Neural cell (in vitro differentiated cells): ENCODE measurements around the gene MLX. TPM values are rescaled to one million over a fixed set of nuclear protein-coding genes. Genes with fewer than 3 reads are reported as not detected.

Experiments used
- H2AFZ ChIP-seq: fragments of 200-600, 300-800 bp; sonication (generic), shearing (Covaris generic); 2 replicates; pipeline ENCODE4 v1.6.0; 2014; ENCODE audit warnings: low read depth, mild to moderate bottlenecking, antibody characterized with exemption, low read length, moderate library complexity
- H3F3A ChIP-seq: fragments of 200-600 bp; shearing (Covaris generic); 2 replicates; pipeline ENCODE4 v1.6.1; 2016; ENCODE audit warnings: mild to moderate bottlenecking, moderate library complexity, mixed read lengths, antibody characterized with exemption, low read length; ENCODE audit not compliant: insufficient read depth, poor library complexity, severe bottlenecking
- H3K27ac ChIP-seq: fragments of 200-600, 300-800 bp; sonication (generic), shearing (Covaris generic); 2 replicates; pipeline ENCODE4 v1.5.1; 2014; ENCODE audit warnings: mild to moderate bottlenecking, low read length, moderate library complexity
- H3K27me3 ChIP-seq: fragments of 300-800, 200-600 bp; sonication (generic), shearing (Covaris generic); 2 replicates; pipeline ENCODE4 v1.6.0; 2014; ENCODE audit warnings: mild to moderate bottlenecking, low read depth, low read length, moderate library complexity; ENCODE audit not compliant: insufficient read depth
- H3K36me3 ChIP-seq: fragments of 300-800, 200-600 bp; sonication (generic), shearing (Covaris generic); 2 replicates; pipeline ENCODE4 v1.5.1; 2014; ENCODE audit warnings: mild to moderate bottlenecking, antibody characterized with exemption, low read length, moderate library complexity; ENCODE audit not compliant: insufficient read depth
- H3K4me2 ChIP-seq: fragments of 300-800, 200-600 bp; sonication (generic), shearing (Covaris generic); 2 replicates; pipeline ENCODE4 v1.6.0; 2014; ENCODE audit warnings: mild to moderate bottlenecking, low read length
- H3K4me3 ChIP-seq: fragments of 300-800, 200-600 bp; sonication (generic), shearing (Covaris generic); 2 replicates; pipeline ENCODE4 v1.5.1; 2014; ENCODE audit warnings: mild to moderate bottlenecking, low read length, moderate library complexity
- H3K79me2 ChIP-seq: fragments of 200-600 bp; shearing (Covaris generic); replicated peaks from 2 replicates; pipeline ENCODE4 v1.6.0; 2014; ENCODE audit warnings: mild to moderate bottlenecking, low read length, moderate library complexity; ENCODE audit not compliant: insufficient read depth
- H3K9ac ChIP-seq: fragments of 300-800, 200-600 bp; sonication (generic), shearing (Covaris generic); 2 replicates; pipeline ENCODE4 v1.6.1; 2016; ENCODE audit warnings: mild to moderate bottlenecking, low read length, mixed read lengths
- H3K9me2 ChIP-seq: fragments of 200-600 bp; shearing (Covaris generic); 2 replicates; pipeline ENCODE4 v1.6.1; 2016; ENCODE audit warnings: mild to moderate bottlenecking, low read length, mixed read lengths; ENCODE audit not compliant: insufficient read depth
- H3K9me3 ChIP-seq: fragments of 200-600, 300-800 bp; sonication (generic), shearing (Covaris generic); 2 replicates; pipeline ENCODE4 v1.6.1; 2016; ENCODE audit warnings: mild to moderate bottlenecking, mixed run types, low read length, moderate library complexity, mixed read lengths
- H4K20me1 ChIP-seq: fragments of 200-600 bp; shearing (Covaris generic); 2 replicates; pipeline ENCODE4 v1.6.1; 2016; ENCODE audit warnings: mild to moderate bottlenecking, mixed run types; ENCODE audit not compliant: insufficient read depth
- EP300 ChIP-seq: fragments of 450-650 bp; conservative IDR thresholded peaks from 2 replicates; pipeline ENCODE4 v1.6.1; 2014; ENCODE audit warnings: antibody characterized with exemption, mild to moderate bottlenecking, moderate library complexity; ENCODE audit not compliant: poor library complexity, severe bottlenecking
- EZH2 ChIP-seq: fragments of 200-600, 300-800 bp; shearing (Covaris generic), sonication (generic); IDR thresholded peaks from 2 replicates; pipeline ENCODE4 v1.6.1; 2014; ENCODE audit warnings: antibody characterized with exemption, low read length, borderline replicate concordance, mild to moderate bottlenecking; ENCODE audit not compliant: insufficient read depth, poor library complexity, severe bottlenecking
- MXI1 ChIP-seq: fragments of 450-650 bp; conservative IDR thresholded peaks from 2 replicates; pipeline ENCODE4 v1.6.1; 2014; ENCODE audit warnings: antibody characterized with exemption, mild to moderate bottlenecking; ENCODE audit not compliant: poor library complexity, severe bottlenecking
- POLR2AphosphoS5 ChIP-seq: IDR thresholded peaks from 2 replicates; pipeline ENCODE4 v1.6.1; 2012
- RAD21 ChIP-seq: fragments of 450-650 bp; conservative IDR thresholded peaks from 2 replicates; pipeline ENCODE4 v1.6.1; 2014; ENCODE audit warnings: antibody characterized with exemption, mild to moderate bottlenecking, moderate library complexity
- SMC3 ChIP-seq: fragments of 450-650 bp; conservative IDR thresholded peaks from 2 replicates; pipeline ENCODE4 v1.6.1; 2014; ENCODE audit warnings: antibody characterized with exemption, mild to moderate bottlenecking, moderate library complexity; ENCODE audit not compliant: poor library complexity
- TAF1 ChIP-seq: IDR thresholded peaks from 2 replicates; pipeline ENCODE4 v1.6.1; 2012; ENCODE audit warnings: low read depth
- polyA plus RNA-seq: library from polyadenylated mRNA; depleted of rRNA; stranded (reverse); fragments of >200 nt; gene quantifications from 2 replicates; pipeline ENCODE4 v1.2.3, GENCODE V29; 2014
- TF ChIP-seq, protein P1 (sequence below): fragments of 450-650 bp; IDR thresholded peaks from 2 replicates; pipeline ENCODE4 v1.5.1; 2014; ENCODE audit warnings: antibody characterized with exemption, mild to moderate bottlenecking, moderate library complexity; ENCODE audit not compliant: poor library complexity, severe bottlenecking
- TF ChIP-seq, protein P2 (sequence below): IDR thresholded peaks from 2 replicates; pipeline ENCODE4 v1.6.1; 2012; ENCODE audit warnings: borderline replicate concordance

MLX gene
- polyA plus RNA-seq, 1 donor from 2014 or later: 47.2 TPM

DNA sequence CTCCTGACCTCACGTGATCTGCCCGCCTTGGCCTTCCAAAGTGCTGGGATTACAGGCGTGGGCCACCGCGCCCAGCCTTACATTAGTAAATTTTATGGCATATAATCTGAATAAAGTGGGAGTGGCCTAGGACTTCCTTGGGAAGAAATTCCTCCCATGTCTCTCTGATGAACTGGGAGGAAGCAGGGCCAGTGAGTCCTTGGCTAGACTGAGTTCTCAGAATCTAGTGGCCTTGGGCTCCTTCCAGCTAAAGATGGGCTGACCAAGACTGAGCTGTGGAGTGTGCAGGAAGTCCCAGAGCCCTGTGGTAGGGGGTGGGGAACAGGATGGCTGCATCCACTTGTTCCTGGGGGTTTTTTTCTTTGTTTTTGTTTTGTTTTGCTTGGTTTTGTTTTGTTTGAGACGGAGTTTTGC lies 40.9 kb upstream of the MLX start:
- no peaks in the 10 kb centered on the region for H3K9me3 ChIP-seq
- H3K9ac ChIP-seq: no peak overlapping the region
- no peaks in the 10 kb centered on the region for H3K79me2 ChIP-seq
- H3K4me2 ChIP-seq: no peak overlapping the region
- H3K9me2 ChIP-seq: no peaks in the 10 kb centered on the region
- H4K20me1 ChIP-seq: no peaks in the 10 kb centered on the region
- no peaks in the 10 kb centered on the region for H3K27me3 ChIP-seq
- no peaks in the 10 kb centered on the region for H3F3A ChIP-seq
- no peak overlapping the region for H3K4me3 ChIP-seq
- H3K36me3 ChIP-seq: no peaks in the 10 kb centered on the region
- no peak overlapping the region for H2AFZ ChIP-seq
- TF ChIP-seq, protein P1, sequence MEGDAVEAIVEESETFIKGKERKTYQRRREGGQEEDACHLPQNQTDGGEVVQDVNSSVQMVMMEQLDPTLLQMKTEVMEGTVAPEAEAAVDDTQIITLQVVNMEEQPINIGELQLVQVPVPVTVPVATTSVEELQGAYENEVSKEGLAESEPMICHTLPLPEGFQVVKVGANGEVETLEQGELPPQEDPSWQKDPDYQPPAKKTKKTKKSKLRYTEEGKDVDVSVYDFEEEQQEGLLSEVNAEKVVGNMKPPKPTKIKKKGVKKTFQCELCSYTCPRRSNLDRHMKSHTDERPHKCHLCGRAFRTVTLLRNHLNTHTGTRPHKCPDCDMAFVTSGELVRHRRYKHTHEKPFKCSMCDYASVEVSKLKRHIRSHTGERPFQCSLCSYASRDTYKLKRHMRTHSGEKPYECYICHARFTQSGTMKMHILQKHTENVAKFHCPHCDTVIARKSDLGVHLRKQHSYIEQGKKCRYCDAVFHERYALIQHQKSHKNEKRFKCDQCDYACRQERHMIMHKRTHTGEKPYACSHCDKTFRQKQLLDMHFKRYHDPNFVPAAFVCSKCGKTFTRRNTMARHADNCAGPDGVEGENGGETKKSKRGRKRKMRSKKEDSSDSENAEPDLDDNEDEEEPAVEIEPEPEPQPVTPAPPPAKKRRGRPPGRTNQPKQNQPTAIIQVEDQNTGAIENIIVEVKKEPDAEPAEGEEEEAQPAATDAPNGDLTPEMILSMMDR: no peak
- TF ChIP-seq, protein P2, sequence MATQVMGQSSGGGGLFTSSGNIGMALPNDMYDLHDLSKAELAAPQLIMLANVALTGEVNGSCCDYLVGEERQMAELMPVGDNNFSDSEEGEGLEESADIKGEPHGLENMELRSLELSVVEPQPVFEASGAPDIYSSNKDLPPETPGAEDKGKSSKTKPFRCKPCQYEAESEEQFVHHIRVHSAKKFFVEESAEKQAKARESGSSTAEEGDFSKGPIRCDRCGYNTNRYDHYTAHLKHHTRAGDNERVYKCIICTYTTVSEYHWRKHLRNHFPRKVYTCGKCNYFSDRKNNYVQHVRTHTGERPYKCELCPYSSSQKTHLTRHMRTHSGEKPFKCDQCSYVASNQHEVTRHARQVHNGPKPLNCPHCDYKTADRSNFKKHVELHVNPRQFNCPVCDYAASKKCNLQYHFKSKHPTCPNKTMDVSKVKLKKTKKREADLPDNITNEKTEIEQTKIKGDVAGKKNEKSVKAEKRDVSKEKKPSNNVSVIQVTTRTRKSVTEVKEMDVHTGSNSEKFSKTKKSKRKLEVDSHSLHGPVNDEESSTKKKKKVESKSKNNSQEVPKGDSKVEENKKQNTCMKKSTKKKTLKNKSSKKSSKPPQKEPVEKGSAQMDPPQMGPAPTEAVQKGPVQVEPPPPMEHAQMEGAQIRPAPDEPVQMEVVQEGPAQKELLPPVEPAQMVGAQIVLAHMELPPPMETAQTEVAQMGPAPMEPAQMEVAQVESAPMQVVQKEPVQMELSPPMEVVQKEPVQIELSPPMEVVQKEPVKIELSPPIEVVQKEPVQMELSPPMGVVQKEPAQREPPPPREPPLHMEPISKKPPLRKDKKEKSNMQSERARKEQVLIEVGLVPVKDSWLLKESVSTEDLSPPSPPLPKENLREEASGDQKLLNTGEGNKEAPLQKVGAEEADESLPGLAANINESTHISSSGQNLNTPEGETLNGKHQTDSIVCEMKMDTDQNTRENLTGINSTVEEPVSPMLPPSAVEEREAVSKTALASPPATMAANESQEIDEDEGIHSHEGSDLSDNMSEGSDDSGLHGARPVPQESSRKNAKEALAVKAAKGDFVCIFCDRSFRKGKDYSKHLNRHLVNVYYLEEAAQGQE: no peak
- TF ChIP-seq EP300 (no peak), POLR2AphosphoS5 (no peak), RAD21 (no peak), MXI1 (no peak), TAF1 (no peak), SMC3 (no peak), EZH2 (no peak)
- H3K27ac ChIP-seq: no peak overlapping the region

DNA sequence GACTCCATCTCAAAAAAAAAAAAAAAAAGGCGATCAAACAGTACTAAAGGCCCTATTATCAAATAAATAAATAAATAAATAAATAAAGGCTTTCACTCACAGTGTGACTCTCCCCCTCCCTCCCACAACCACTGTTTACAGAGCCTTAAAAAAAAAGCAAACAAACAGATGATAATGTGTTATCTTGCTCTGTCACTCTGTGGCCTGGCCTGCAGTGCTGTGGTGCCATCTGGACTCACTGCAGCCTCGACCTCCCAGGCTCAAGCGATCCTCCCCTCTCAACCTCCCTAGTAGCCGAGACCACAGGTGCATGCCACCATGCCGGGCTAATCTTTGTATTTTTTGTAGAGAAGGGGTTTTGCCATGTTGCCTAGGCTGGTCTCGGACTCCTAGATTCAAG lies 39.0 kb upstream of the MLX start:
- Histone ChIP-seq H3K79me2 (no peaks in the 10 kb centered on the region), H3K36me3 (no peaks in the 10 kb centered on the region), H3K27me3 (no peaks in the 10 kb centered on the region), H3K4me2 (no peak overlapping the region), H3K27ac (no peak overlapping the region), H3F3A (no peaks in the 10 kb centered on the region), H3K9ac (no peak overlapping the region), H3K9me2 (no peaks in the 10 kb centered on the region), H2AFZ (no peak overlapping the region), H3K4me3 (no peak overlapping the region), H4K20me1 (no peaks in the 10 kb centered on the region), H3K9me3 (no peaks in the 10 kb centered on the region)
- TF ChIP-seq SMC3: no peak

DNA sequence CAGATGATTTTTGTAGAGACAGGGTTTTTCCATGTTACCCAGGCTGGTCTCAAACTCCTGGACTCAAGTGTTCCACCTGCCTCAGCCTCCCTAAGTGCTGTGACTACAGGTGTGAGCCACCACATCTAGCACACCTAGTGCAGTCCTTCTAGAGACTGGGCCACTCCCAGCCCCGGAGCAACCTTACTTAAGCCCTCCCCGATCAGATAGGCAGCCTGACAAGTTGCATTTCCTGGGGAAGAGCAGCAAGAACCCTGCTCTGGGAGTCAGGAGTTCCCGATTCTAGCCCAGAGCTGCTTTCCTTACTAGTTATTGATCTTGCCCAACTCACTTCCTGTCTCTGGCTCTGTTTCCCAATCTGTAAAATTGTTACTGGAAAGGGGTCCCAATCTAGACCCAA lies 37.8 kb upstream of the MLX start:
- H4K20me1 ChIP-seq: no peaks in the 10 kb centered on the region
- H3K27ac ChIP-seq: no peak overlapping the region
- TF ChIP-seq POLR2AphosphoS5: no peak
- TF ChIP-seq SMC3: no peak
- H3K79me2 ChIP-seq: no peaks in the 10 kb centered on the region
- H3K36me3 ChIP-seq: no peaks in the 10 kb centered on the region
- no peak overlapping the region for H3K9ac ChIP-seq
- no peaks in the 10 kb centered on the region for H3K9me2 ChIP-seq
- no peaks in the 10 kb centered on the region for H3K27me3 ChIP-seq
- no peak overlapping the region for H3K4me3 ChIP-seq
- H3K9me3 ChIP-seq: no peaks in the 10 kb centered on the region
- H3K4me2 ChIP-seq: no peak overlapping the region
- no peak overlapping the region for H2AFZ ChIP-seq
- no peaks in the 10 kb centered on the region for H3F3A ChIP-seq
